GM19025 (cell line): ENCODE data around the gene RMI2.

Source experiments
- ATAC-seq: cut with Tn5 transposase; IDR thresholded peaks from one replicate; pipeline ENCODE4 v1.9.1; 2021; ENCODE audit warnings: mild to moderate bottlenecking, low read depth, moderate library complexity; ENCODE audit not compliant: unreplicated experiment

The RMI2 gene

DNA sequence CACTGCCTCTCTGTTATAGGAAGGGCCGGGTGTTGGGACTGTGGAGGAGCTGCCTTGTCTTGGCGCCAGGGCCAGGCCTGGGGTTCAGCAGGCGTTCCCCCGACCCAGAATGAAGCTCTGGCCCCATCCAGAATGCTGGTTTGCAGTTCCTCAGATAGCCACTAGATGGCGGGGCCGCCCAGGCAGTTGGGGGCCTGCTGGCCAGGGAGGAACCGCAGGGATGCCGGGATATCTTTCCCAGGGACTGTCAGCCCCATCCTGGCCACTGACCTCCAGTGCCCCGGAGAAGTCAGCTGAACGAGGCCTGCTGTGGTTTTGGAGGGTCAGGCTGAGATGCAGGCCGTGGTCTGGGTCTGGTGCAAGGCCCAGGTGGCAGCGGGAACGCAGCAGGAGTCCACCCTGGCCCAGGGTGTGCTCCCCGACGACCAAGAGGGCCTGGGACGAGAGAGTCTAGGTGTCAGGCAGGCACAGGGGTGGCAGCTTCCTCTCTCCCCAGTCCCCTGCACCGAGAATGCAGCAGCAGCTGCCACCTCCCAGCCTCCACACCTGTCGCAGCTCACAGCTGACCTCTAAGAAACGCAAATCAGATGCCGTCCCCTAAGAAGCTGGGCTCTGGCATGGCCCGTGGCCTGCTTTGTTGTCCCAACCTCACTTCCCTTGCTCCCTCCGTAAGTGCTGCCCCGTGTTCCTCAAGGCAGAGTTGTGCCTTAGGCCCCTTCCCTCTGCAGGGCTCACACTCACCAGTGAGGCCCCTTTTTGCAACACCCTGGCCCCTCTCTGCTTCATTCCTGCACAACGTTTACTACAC, 51.2 kb downstream of the RMI2 start:
- no peak for ATAC-seq

DNA sequence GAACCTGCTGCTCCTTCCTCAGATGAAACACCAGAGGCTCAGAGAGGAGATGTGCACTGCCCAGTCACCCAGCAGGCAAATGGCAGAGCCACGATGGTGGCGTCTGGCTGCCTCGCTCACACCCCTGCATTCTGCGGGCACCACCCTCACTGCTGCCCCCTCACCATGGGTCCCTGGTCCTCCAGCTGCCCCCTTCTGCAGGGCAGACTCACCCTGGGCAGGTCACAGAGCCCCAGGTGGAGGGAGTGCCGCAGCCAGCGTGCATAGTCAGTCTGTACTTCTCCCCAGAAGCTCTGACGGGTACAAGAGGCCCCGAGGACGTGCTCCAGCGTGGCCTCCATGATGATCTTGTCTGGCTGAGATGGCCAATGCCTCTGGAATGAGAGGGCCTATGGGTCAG, 52.9 kb downstream of the RMI2 start:
- ATAC-seq, result no peak

DNA sequence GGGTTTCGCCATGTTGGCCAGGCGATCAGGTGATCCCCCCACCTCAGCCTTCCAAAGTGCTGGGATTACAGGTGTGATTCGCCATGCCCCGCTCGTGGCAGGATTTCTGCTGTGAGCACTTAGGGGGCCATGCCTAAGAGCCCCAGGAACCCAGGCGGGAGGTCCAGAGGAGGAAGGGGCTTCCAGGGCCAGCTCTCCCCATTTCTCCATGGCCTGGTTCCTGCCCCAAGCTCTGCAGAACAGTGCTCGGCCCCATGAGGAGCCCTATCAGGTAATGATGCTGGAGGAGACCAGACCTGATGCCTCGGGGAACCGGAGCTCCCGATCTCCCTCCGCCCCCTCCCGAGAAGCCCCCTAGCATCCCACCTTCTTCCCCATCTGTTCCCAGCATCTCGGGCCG, 53.6 kb downstream of the RMI2 start:
- ATAC-seq, result no peak

DNA sequence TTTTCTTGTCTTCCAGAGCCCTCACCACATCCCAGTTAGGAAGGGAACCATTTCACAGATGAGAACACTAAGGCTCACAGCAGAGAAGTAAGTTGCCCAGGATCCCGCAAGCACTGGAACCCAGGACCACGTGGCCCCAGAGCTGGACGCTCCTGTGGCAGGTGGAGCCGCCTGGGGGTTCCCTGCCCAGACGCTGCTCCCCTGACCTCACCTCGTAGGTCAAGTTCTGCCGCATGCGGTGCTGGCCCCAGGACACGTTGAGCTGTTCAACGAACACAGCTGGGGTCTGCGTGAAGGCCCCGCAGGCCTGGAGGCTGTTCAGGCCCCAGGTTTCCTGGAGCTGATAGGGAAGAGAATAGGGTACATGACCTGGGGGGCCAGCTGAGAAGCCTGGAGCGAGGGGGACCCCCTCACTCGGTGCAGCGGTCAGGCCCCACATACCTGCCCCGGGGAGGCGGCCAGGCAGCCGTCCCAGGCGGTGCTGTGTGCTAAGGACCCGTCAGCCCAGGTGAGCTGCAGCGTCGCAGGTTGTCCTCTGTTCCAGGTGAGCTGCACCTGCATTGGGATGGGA, 54.1 kb downstream of the RMI2 start:
- no peak for ATAC-seq

DNA sequence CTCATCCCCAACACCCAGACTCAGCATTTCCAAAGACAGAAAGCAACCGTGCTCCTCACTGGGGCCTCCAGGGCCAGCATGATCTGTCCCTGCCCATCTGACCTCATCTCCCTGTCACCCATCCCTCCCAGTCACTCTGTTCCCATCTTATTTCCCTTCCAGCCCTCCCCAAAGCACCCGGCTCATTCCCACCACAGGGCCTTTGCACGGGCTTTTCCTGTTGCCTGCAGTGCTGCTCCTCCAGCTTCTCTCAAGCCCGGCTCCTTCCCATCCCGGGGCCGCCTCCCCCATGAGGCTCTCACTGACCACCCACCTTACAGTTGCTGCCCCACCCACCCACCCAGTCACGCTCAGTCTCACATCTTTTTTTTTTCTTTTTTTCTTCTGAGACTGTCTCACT, 54.8 kb downstream of the RMI2 start:
- ATAC-seq, result no peak
